Pancreas (tissue), 10 donors: ENCODE results near the gene OR7C1. TPM values are rescaled to one million over a fixed set of nuclear protein-coding genes. Genes with fewer than 3 reads are reported as not detected.

Experiments
- ATAC-seq, 4 donors: fragments of 200-7000 bp; cut with Tn5 transposase; one replicate each; pipeline versions ENCODE4 v1.8.0 to v1.9.1; 2020; ENCODE audit warnings: mild to moderate bottlenecking in 4 of 4, moderate library complexity in 4 of 4
- DNase-seq, 6 donors: peaks; one replicate each; pipeline ENCODE4 v3.0.0-alpha.2; 2020
- FAIRE-seq: peaks from 2 replicates; lab custom pipeline; 2012; peaks lifted over from hg19 to GRCh38; lab: Jason Lieb, UNC
- H3K27ac ChIP-seq, 4 donors: fragments of 200-600 bp; sonication (generic); 1 replicate in 3 of 4; 2 replicates in 1 of 4; pipeline versions ENCODE4 v1.5.0 to v1.8.0; 2020
- H3K27me3 ChIP-seq, 4 donors: fragments of 200-600 bp; one replicate each; pipeline ENCODE4 v1.8.0; 2021
- H3K36me3 ChIP-seq, 3 donors: fragments of 200-600 bp; sonication (generic) in 1 of 3; one replicate each; pipeline versions ENCODE4 v1.5.0 to v1.8.0; 2020 to 2021
- H3K4me1 ChIP-seq, 3 donors: fragments of 200-600 bp; one replicate each; pipeline ENCODE4 v1.8.0; 2021
- H3K4me3 ChIP-seq, 4 donors: fragments of 200-600 bp; sonication (generic) in 2 of 4; one replicate each; pipeline versions ENCODE4 v1.5.0 to v1.8.0; 2020 to 2021
- H3K9me3 ChIP-seq, 4 donors: fragments of 200-600 bp; one replicate each; pipeline ENCODE4 v1.8.0; 2021
- CTCF ChIP-seq, 4 donors: fragments of 200-600 bp; sonication (generic) in 3 of 4; IDR thresholded peaks; one replicate each; pipeline versions ENCODE4 v1.5.0 to v1.8.0; 2021; ENCODE audit warnings: antibody characterized with exemption in 4 of 4
- WGBS, 2 donors: extraction: QIAGEN DNeasy Blood & Tissue Kit; methylation state at CpG; one replicate each; pipeline ENCODE4 v1.1.7; 2013; 5-methylcytosine and 5-hydroxymethylcytosine counted together
- intact Hi-C, 3 donors: fragments of 100-400 bp; cut with DNase I; formaldehyde crosslinking; loops; one replicate each; pipeline versions ENCODE4 v1.11.1 to v1.14.2; 2022
- polyA plus RNA-seq, 2 donors: library from polyadenylated mRNA; stranded (reverse); fragments of 200-250 nt; gene quantifications; one replicate each; pipeline ENCODE4 v1.2.3, GENCODE V29; 2013
- total RNA-seq, 6 donors: library from RNA; stranded (reverse); fragmentation: NEBNext Ultra II Directional in 4 of 6; extraction: Animal tissue kit (Norgen Biotek cat#: 25700) in 4 of 6; gene quantifications; one replicate each; pipeline versions ENCODE4 v1.2.1 to v1.2.4, GENCODE V29; 2021 to 2023
- donor health status: healthy with polysubstance abuse.
- donor health status: DM: no; HTN: no; CAD: no; lungs with moderate emphysema.
- donor health status: DM: no; HTN: no; CAD: no.
- donor health status: control.
- donor health status: control.
- donor health status: Bipolar disorder and iron deficiency.
- donor health status: DM: yes; HTN: yes; CAD: no.
- donor health status: DM: no; HTN: no; CAD: no.
- donor health status: DM: no; HTN: no; CAD: no.
- donor health status: DM: yes; HTN: yes; CAD: no.

OR7C1 gene
- total and polyA plus RNA-seq, 8 donors: 0.03 TPM; not detected in 7

GRCh38 chr19:14821937-14822336 is 13.0 kb downstream of the OR7C1 start:
- no peaks in the 10 kb centered on the region for H3K9me3 ChIP-seq
- intact Hi-C loops: no loop called here
- H3K27ac ChIP-seq: no peak overlapping the region
- ATAC-seq (no peak), DNase-seq (no peak), FAIRE-seq (no peak)
- no peaks in the 10 kb centered on the region for H3K4me1 ChIP-seq
- peaks cover 0 to 26% (median 0%) of the 10 kb centered on the region in 4 donors for H3K27me3 ChIP-seq
- H3K36me3 ChIP-seq: no peaks in the 10 kb centered on the region
- no peak for TF ChIP-seq CTCF (IDR thresholded peaks at IDR 0.05)
- H3K4me3 ChIP-seq: no peak overlapping the region
- WGBS, 2 donors: 34 to 44% methylated on average over 6 of the region's 6 CpGs

GRCh38 chr19:14818588-14818987 is 16.4 kb downstream of the OR7C1 start:
- Histone ChIP-seq H3K4me1 (no peaks in the 10 kb centered on the region), H3K27me3 (peaks cover 0 to 4% (median 0%) of the 10 kb centered on the region in 4 donors), H3K9me3 (no peaks in the 10 kb centered on the region), H3K27ac (no peak overlapping the region), H3K36me3 (no peaks in the 10 kb centered on the region), H3K4me3 (no peak overlapping the region)
- no peak for ATAC-seq
- TF ChIP-seq CTCF (IDR thresholded peaks at IDR 0.05): no peak
- intact Hi-C loops: no loop called here
- no peak for DNase-seq
- 52 to 62% methylated on average over 8 of the region's 8 CpGs for WGBS, 2 donors
- no peak for FAIRE-seq

GRCh38 chr19:14817052-14817451 is 17.9 kb downstream of the OR7C1 start:
- H3K4me3 ChIP-seq: no peak overlapping the region
- no peaks in the 10 kb centered on the region for H3K4me1 ChIP-seq
- intact Hi-C loops: no loop called here
- no peak overlapping the region for H3K27ac ChIP-seq
- peaks cover 0 to 4% (median 0%) of the 10 kb centered on the region in 4 donors for H3K27me3 ChIP-seq
- ATAC-seq: no peak
- 50 to 60% methylated on average over 3 of the region's 3 CpGs for WGBS, 2 donors
- no peaks in the 10 kb centered on the region for H3K9me3 ChIP-seq
- TF ChIP-seq CTCF (IDR thresholded peaks at IDR 0.05): no peak
- H3K36me3 ChIP-seq: no peaks in the 10 kb centered on the region
- DNase-seq: no peak
- FAIRE-seq: no peak

GRCh38 chr19:14814982-14815652 is 19.9 kb downstream of the OR7C1 start:
- no peak overlapping the region for H3K4me3 ChIP-seq
- no peak for FAIRE-seq
- H3K36me3 ChIP-seq: no peaks in the 10 kb centered on the region
- intact Hi-C loops: no loop called here
- no peak for ATAC-seq
- no peaks in the 10 kb centered on the region for H3K4me1 ChIP-seq
- 47 to 50% methylated on average over 2 of the region's 2 CpGs for WGBS, 2 donors
- H3K27ac ChIP-seq: no peak overlapping the region
- H3K9me3 ChIP-seq: no peaks in the 10 kb centered on the region
- DNase-seq: no peak
- peaks cover 0 to 4% (median 0%) of the 10 kb centered on the region in 4 donors for H3K27me3 ChIP-seq
- TF ChIP-seq CTCF (IDR thresholded peaks at IDR 0.05): no peak

GRCh38 chr19:14809272-14810057 is 25.5 kb downstream of the OR7C1 start:
- intact Hi-C loops: no loop called here
- WGBS, 2 donors: 41 to 51% methylated on average over 9 of the region's 9 CpGs
- ATAC-seq: no peak

More at GRCh38 chr19:14809272-14810057, 25.5 kb downstream of the OR7C1 start:
- Histone ChIP-seq H3K4me3 (no peak overlapping the region), H3K36me3 (no peaks in the 10 kb centered on the region), H3K27me3 (no peaks in the 10 kb centered on the region), H3K4me1 (no peaks in the 10 kb centered on the region), H3K27ac (no peak overlapping the region), H3K9me3 (no peaks in the 10 kb centered on the region)
- FAIRE-seq: no peak
- no peak for DNase-seq
- TF ChIP-seq CTCF (IDR thresholded peaks at IDR 0.05): no peak
